HG03097 (cell line): ENCODE results near the gene CCDC70.
A peak's percentile ranks its signal among the peaks of the same experiment; 100 is the strongest.
"Not testable (repeated sequence)": the region's sequence is repeated elsewhere in the genome, so short reads cannot be mapped to it uniquely, and the experiment has no call there.

Experiments
- ATAC-seq: cut with Tn5 transposase; IDR thresholded peaks from one replicate; pipeline ENCODE4 v1.9.1; 2021; ENCODE audit not compliant: unreplicated experiment, low FRiP score

Gene CCDC70

DNA sequence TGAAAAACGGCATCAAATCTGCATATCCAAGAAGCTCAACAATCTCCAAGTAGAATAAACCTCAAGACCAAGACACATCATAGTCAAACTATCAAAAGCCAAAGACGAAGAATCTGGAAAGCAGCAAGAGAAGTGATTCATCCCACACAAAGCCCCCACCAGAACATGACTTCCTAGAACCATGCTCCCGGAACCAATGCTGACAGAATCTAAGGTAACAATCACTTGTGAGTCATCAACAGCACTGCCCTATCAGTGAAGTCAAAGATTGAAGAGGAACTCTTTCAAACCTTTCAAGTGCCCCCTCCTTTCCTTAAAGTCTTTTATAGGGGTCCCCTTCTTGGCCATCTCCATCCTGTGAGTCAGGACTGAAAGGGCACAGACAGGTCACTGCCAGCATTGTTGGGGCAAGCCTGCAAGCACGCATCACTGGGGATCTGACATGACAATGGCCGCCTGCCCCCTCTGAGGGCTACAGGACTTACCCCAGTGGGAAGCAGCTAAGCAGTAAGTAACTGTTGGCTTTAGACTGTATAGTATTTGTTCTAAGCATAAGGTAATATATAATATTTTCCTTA is at the start of gene CCDC70:
Gene CCDC70, plus strand, starts transcription at position 247 of the 578 bp plus-strand sequence. CDS start 3,443 bp downstream, outside the sequence.
- no peak for ATAC-seq

DNA sequence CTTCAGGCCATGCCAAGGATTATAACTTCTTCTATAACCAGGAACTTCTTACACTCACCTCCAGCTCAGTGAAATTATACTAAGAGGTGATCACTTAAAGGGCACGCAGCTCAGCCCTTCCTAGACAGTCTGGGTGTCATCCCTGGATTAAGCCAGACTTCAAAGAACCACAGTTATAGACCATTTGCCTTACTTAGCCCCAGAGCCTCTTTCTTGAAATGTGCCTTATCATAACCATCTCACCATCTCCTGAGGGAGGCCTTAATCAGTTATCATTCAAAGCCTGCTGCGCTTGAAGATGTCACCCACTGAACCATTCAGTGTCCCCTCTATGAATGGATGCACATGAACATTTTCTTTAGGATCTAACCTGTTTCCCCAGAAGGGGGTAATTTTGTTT is 47.7 kb upstream of the CCDC70 start:
- ATAC-seq, result no peak

DNA sequence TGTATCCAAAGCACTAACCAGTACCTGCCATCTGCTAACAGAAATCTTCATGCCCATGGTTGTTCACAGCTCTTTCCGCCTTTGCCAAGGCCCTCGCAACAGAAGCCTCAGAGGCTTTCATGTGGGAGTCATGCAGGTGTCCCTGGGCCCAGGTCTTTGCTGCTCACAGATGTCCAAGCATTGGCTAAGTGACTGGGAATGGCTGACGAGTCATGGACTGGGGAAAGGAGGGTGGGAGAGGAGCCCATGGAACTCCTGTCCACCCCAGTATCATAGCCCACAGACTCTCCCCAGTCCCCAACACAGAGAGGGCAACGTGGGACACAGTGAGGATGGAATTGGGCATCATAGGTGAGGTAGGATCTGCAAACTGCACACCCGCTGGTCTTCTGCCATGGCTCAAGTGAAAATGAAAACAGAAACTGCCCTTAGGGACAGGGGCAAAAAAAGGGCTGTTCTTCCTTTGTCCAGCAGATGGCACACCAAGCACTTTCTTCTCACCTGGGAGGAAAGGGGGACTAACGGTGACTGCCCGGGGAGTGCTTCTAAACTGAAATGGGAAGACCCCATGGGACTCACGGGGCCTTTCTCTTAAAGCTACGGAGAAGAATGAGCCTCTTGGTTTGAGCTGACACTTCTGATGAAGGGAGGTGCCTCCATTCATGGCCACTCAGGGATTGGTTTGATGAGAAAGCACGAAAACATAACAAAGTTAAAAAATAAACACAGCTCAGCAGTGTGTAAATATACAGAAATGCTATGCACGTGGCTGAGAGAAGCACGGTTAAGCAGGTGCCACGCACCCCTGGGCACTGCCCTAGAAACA is 46.7 kb upstream of the CCDC70 start:
- peak; percentile 61 for ATAC-seq

DNA sequence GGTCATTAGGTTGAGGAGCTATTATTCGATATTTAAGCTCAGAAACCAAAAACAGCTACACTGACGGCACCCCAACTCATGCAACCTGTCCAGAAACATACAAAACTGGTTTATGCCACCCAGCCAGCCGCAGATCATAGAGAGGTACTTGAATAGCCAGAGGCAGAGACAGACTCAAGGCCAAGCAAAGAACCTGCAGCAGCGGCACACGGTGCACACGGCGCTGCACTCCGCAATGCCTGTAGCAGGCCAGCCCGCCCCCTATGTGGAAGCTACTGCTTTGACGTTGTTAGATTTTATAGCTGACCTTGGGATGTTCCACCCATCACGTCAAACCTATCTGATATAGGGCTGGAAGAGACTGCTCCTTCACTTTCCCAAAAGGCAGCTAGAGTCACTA is 45.9 kb upstream of the CCDC70 start:
- no peak for ATAC-seq

DNA sequence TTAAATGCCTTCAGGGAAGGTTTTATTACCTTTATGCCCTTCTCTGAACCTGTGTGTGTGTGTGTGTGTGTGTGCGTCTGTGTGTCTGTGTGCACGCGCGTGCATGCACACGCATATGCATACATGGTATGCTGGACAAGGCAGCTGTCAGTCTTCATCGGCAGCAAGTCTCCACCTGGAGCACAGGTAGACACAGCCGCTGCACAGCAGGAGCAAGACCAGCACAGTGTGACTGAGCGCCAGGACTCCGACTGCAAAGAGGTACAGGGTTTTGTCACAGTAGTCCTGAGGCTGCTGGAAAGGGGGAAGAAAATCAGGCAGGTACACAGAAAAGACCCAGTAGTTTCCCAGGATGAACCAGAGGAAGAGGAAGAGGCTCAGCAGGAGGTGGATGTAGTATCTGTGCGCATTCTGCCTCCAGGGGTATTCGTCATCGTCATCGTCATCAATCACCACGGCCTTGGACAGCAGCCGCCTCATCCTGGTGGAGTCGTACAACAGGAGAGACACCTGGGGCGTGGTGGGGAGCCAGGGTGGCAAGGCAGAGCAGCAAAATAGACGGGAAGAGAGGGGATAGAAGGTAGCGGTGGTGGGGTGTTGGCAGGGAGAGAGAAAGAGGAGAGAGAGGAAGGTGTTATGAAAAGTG is 45.0 kb upstream of the CCDC70 start:
- ATAC-seq, result no peak

DNA sequence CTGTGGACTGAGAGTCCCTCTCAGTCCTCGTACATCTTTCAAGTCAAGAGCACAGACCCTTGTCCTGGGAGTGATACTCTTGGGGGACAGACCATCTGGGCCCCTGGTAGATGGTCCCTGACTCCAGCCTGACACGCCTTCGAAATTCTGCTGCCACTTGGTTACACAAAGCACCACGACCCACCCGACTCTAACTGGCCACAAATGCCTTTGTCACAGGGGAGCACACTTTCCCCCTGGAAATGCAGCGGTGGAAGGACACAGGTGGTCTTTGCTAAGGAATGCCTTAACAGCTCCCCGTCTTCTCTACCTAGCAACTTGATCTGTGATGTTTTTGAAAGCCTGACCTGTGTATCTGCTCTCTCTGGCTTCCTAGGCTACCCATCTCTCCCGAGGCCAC is 44.1 kb upstream of the CCDC70 start:
- ATAC-seq, result no peak

DNA sequence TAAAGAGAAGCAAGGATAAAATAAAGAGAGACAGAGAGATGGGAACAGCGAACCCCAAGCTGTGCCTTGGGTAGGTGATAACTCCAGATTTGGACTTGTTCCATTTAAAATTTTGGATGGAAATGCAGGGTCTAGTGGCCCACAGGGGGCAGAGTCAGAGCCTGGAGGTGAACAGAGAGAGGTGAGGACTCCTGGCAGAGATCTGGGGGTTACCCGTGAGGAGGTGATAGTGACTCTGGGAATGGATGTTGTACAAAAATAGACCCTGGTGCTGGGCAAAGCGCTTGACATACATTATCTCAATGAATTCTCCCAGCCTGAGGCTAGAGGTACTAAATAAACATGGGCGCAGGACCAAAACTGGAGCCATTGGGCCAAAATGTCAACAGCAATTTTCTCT is 43.5 kb upstream of the CCDC70 start:
- no peak for ATAC-seq

DNA sequence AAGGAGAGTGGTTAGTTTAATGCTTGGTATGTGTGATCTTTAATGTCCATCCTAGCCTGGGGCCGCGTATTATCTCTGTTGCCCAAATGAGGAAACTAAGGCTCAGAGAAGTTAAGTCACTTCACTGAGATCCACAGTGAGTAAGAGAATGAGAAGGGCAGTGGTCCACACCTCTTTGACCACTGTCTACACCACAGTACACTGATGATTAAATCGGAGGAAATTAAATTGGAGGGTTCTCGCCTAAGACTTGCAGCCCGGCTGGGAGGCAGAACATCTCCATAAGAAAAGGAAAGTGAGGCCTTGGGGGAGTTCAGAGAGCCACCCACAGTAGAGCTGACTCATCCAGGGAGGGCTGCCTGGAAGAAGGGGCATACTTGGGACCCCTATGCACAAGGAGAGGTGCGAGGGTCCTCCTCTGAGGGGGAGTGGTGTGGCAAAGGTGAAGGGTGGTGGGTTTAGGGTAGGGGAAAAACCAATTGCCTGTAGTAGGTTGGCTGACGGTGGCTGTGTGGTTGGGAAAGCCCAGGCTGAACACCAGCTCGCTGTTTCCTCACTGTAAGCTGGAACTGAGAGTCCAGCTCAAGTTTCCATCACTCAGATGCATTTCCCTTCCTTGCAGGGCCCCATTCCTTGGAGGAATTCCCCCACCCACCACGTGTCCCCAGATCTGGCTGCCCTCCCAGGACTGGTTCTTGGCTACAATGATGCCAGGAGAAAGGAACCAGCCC is 42.8 kb upstream of the CCDC70 start:
- no peak for ATAC-seq

DNA sequence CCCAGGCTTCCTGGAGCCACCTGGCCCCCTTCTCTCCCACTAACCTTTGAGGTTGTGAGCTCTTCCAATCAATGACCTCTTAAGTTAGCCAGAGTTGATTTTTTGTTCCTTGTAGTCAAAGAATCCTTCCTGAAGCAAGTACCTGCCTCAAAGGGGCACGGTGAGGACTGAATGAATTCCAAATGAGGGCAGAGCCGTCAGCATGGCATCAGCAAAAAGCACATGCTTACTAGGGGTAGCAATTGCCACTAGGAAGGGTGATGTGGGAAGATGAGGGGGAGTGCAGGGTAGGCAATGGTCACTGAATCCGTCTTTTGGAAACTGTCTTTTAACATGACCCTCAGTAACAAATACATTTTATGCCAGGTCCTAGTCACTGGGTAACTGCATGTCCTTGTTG is 42.2 kb upstream of the CCDC70 start:
- ATAC-seq, result no peak

DNA sequence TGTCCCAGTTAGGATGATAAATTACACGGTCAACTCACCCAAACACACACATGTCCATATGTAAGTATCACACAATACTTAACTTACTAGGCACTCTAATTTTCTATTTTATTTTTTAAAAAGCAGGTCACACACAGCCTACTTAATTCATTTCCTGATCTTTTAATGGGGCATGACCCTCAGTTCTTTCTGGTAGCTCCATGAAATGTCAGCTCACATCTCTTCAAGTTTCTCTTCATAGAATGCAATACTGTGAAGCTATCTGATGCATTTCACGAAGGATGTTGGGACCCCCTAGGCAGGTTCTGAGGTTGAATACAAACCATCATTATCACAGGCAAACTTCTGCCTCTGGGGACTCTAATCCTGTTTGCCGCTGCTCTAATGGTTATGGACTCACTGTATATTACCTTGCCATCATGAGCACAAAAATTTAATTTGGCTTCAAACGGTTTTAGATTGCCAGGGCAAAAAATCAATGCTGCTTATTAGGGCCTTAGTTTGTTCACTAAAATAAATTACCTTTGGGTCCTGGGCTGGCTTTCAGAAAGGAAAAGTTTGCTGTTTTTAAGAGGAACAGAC is 41.7 kb upstream of the CCDC70 start:
- ATAC-seq, result no peak

DNA sequence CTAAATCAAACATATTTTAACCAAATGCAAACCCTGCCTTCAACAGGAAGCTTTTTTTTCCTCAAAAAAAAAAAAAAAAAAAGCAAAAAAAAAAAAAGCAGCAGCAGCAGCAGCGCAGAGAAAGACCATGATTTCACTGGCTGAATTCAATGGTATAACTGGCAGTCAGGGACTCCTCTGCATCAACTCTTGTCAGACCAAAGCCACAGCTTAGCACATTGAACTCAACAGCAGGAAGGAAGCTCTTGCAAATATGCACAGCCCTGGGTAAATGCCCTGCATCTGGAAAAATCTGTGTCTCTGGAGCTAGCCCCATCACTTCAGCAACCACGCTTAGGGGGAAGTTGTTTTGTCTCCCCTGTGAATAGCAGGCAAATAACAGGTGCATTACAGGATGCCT is 40.2 kb upstream of the CCDC70 start:
- ATAC-seq, result no peak

DNA sequence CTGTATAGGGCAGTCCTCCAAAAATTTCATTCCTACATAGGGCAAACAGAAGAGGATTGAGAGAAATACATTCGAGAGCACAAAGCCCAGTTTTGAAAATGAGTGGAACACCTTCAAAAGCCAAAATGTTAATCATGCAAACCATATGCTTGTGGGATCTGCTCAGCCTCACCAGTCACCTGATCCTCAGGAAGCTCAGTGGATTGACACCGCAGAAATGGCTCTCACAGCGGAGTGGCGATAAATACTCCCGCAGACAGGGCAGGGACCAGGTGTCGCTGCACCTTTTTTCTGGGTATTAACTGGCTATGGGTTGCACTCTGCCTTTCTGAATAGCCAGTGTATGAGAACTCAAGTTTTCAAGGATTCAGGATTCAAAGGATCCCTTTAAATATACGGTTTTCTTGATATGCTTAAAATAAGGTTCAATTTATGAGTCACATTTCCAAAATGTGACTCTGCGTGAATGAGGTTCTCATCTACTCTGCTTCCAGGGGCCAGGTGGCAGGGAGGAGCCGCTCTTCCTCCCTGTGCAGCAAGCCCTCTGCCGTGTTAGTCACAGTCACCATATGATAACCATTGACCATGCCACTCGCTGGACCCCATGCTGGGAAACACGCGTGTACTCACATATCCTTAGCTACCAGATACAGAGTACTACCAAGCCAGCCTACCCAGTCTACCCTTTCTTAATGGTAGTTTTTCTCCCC is 39.5 kb upstream of the CCDC70 start:
- no peak for ATAC-seq

DNA sequence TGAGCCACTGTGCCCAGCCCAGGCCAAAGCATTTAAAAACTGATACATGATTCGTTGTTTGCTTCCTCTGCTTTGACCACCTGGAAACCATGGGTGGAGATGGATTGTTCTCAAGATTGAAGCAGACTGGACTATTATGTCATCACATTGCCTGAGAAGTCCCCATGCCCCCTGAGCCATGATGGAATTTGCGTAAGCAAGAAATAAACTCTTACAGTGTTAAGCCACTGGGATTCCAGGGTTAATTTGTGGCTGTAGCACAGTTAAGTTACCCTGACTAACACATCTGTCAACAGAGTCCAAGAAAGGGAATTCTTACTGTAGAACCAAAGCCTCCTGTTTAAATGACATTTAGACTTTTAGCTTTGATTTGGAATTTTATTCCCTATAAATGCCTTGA is 38.4 kb upstream of the CCDC70 start:
- ATAC-seq, result no peak

DNA sequence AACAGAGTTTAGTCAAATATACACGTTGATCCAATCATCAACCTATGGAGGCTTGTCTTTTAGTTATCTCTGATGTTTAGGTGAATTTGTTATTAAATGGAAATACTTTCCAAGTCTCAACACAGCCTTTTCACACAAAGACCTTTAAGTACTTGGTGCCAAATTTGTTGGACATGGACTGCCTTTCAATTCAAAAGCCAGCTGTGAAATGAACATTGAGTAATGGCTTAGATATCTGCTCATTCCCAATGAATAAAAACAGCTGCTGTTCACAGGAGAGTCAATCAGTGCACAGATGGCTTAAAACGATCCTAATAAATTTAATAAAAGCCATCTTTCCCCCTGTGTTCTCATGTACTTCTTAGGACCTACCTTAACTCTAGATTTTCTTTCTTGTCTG is 37.9 kb upstream of the CCDC70 start:
- no peak for ATAC-seq

DNA sequence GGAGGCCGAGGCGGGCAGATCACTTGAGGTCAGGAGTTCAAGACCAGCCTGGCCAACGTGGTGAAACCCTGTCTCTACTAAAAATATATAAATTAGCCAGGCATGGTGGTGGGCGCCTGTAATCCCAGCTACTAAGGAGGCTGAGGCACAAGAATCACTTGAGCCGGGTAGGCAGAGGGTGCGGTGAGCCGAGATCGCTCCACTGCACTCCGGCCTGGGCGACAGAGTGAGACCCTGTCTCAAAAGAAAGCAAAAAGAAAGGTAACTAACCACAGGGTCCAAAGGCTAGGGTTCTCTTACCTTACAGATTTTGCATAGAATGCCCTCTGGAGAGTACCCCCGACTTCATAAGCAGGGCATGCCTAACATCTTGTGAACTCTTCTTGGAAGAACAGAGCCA is 37.1 kb upstream of the CCDC70 start:
- ATAC-seq, result not testable (repeated sequence)

DNA sequence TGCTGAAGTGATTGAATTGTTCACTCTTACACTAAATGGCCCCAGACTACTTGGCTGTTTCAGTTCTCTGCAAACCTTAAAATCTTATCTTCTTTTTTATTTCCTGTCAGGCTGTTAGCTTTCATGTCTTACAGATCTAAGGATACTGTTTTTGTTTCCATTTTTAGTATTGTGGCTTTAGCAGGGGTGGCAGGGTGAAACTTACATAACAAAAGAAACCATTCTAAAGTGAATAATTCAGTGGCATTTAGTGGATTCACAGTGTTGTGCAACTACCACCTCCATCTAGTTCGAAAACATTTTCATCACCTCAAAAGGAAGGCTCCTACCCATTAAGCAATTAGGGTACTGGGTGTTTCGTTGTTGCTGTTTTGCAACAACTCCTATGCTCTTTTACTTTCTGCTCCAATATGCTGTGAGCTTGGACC is 36.6 kb upstream of the CCDC70 start:
- no peak for ATAC-seq

DNA sequence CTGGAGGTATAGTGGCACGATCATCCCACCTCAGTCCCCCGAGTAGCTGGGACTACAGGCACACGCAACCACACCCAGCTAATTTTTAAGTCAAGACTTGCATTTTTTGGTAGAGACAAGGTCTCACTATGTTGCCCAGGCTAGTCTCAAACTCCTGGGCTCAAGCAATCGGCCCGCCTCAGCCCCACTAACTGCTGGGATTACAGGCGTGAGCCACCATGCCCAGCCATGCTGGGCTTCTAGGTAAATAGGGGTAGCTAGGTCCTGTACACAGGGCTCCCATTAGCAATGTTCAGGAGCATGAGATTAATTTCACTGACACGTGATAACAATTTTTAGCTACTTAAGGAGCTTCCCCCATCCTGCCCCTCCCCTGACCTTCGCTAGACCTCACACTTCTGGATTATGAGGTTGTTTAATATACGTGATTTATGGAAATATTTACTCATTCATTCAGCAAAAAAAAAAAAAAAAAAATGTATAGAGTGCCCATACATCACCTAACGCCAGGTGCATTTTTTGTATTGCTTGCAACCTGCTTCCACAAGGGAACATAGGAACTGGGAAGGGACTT is 36.0 kb upstream of the CCDC70 start:
- no peak for ATAC-seq

DNA sequence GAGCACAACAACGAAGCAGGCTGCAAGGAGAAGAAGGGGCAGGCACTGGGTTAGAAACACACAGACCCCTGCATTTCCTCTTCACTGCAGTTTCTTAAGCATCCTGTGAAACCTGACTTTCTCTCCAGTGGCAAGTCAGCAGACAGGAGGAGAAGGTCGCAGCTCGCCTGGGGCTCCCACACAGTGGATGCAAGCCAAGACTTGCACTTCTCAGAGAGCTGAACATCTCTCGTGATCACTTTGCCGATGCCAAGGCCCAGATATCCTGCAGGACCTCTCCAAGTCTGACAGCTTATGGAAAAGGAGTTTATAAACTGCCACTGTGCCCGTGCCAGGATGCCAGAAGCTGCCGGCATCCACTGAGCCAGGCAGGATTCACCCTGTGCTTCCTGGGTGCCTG is 35.2 kb upstream of the CCDC70 start:
- ATAC-seq, result no peak

DNA sequence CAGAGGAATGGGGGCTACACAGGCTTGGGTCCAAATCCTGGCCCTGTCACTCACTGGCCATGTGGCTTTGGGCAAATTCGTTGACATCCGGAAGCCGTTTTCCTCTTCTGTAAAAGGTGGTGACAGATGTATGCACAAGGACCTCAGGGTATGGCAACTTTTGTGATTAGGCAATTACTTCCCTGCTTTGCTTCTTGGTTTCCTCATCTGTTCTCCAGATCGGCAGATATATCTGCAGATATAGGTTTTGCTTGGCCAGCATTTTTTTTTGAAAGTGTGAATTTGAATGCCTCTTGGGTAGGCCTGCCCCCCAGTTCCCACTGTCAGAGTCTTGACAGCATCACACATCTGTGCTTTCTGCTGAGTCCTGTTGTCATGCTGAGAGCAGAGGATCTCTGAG is 34.5 kb upstream of the CCDC70 start:
- no peak for ATAC-seq
